GM20431 (cell line): ENCODE measurements around the gene PPIL4.
"Not testable (repeated sequence)": the region's sequence is repeated elsewhere in the genome, so short reads cannot be mapped to it uniquely, and the experiment has no call there.

ENCODE experiments used
- in situ Hi-C: fragments of 300-500 bp; cut with MseI, MboI; formaldehyde crosslinking; loops from one replicate; pipeline ENCODE4 v1.15.0; 2020; ENCODE audit warnings: low sequenced_read_pairs; ENCODE audit not compliant: unreplicated experiment

The PPIL4 gene

DNA sequence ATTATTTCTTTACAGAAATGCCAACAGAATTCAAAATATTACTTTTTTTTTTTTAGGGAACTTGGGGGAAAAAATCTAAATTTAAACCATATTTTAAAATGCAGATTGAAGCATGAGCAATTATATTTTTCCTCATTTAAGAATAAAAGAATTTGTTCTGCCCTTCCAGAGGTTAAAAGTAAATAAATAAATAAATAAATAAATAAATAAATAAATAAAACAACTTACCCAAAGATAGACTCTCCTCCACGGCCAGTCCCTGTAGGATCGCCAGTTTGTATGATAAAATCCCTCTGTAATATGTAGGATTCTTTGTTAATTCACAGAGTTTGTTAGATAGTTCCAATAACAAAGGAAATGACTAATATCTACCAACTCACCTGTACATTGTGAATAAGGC lies 4.7 kb downstream of the PPIL4 start:
- in situ Hi-C loops: no loop called here

DNA sequence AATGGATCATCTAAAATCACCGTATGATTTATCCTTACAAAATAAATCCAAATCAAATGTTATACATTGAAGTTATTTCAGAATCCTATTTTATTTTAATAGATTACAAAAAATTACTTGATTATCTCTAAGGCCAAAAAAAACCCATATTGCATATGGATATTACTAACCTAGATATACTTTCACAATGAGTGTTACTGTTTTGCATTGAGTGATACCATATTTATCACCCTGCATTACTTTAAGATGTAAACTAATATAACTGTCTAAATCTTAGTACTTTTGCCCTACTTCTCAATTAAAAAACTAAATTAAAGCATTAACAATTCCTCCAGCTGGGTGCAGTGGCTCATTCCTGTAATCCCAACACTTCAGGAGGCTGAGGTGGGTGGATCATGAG lies 11.1 kb downstream of the PPIL4 start:
- in situ Hi-C loops: no loop called here

- in situ Hi-C loops: no loop called here
Measured at GRCh38 chr6:149529650-149530049, 16.2 kb downstream of the PPIL4 start.

DNA sequence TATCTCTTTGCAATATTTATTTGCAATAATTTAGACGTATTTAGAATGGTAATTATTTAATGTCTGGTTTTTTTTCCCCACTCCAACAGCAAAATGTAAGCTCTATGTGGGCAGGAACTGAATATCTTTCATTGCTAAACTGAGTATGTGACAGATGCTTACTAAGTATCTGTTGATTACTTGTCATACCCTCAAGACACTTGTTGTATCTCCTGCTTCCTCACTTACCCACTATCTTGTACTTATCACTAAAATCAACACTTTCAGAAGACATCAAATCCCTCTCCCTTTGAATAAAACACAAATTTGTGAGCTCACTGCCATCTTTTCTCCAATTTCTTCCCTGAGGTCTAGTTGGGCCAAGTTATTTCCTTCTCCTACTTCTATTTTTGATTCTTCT lies 30.3 kb downstream of the PPIL4 start:
- in situ Hi-C loops: no loop called here

DNA sequence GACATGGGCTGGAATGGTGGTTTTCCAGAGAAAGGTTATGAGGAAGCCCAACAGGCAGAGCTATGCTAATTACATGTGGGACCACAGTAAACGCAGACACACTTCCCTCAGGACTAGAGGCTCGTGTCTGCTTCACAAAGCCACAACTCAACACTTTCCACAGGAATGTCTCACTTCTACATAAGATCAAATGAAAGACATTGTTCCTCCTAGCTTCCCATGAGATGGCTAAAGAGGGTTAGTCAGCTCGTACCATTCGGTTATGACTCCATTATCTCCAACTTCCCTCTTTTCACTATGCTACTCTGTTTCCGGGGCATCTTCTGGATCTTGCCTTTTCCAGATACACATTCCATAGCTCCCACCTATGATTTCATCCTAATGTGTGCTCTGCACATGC lies 31.9 kb downstream of the PPIL4 start:
- in situ Hi-C loops: no loop called here

- in situ Hi-C loops: no loop called here
Measured at GRCh38 chr6:149510793-149511512, 34.9 kb downstream of the PPIL4 start.

DNA sequence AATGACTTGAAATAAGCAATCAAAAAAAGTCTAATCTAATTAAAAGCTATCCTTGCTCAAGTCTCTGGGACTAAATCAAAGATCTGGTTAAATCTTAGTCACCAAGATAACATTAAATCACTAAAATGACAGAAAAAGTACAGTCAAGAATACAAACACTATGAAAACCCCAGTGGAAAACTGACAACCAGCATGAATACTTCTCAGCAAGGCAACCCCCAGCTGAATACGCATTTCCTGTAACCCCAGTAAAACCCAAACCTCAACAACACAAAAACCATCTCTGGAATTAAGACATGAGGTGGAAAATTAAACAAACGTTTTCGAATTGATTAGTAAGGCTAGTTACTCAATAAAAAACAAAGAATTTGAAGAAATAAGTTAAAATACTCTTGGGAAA lies 37.4 kb downstream of the PPIL4 start:
- in situ Hi-C loops: no loop called here

DNA sequence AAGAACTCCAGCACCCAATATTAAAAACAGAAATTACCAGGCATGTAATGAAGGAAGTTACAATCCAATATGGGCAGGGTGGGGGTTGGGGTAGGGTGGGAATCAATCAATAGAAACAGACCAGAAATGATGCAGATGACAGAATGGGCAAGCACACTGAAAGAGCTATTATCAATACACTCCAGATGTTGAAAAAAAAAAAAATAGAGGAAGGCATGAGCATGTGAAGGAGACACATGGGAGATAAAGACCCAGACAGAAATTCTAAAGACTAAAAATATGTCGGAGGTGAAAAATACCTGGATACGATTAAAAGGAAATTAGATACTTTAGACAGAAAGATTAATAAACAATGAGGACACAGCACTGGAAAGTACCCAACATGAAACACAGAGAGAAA lies 42.0 kb downstream of the PPIL4 start:
- in situ Hi-C loops: no loop called here

DNA sequence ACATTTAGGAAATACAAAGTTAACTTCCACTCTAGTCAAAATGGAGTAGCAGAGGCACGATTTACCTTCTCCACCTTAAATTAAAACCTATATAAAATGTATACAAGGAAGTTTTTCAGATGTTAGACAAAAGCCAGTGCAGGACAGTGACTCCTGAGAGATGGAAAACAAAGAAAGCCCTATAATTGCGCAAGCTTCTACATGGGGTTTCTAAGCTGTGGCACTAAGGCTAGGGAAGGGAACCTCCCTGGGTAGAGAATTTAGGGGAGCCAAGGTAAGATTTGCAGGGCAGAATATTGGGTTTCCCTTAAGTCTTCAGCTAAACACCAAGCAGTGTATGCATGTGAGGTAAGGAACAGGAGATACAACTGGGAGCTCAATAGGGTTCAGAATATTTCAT lies 42.6 kb downstream of the PPIL4 start:
- in situ Hi-C loops: no loop called here

- in situ Hi-C loops: no loop called here
Measured at GRCh38 chr6:149501768-149502167, 44.1 kb downstream of the PPIL4 start.

GRCh38 chr6:149501201-149501600 lies 44.6 kb downstream of the PPIL4 start:
- in situ Hi-C loops: no loop called here

DNA sequence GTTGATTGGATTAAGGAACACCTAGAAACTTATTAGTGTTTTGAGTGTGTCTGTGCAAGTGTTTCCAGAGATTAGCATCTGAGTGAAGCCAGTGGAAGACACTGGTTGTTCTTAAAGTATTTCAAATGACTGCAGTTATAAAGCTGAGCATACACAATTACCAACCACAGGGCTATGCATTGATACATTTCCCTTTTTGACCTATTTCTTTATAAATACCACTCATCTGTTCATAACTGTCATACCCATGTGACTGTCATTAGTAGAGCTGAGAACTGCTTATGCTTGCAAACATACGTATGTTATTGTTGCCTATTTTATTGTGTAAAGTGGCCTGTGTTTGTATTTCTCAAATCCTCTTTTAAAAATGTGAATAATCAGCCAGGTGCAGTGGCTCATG lies 45.7 kb downstream of the PPIL4 start:
- in situ Hi-C loops: no loop called here

GRCh38 chr6:149499066-149499465 lies 46.8 kb downstream of the PPIL4 start:
- in situ Hi-C loops: no loop called here

- in situ Hi-C loops: no loop called here
Measured at GRCh38 chr6:149497365-149497764, 48.5 kb downstream of the PPIL4 start.

- in situ Hi-C loops: not testable (repeated sequence)
Measured at GRCh38 chr6:149496597-149496996, 49.2 kb downstream of the PPIL4 start.

DNA sequence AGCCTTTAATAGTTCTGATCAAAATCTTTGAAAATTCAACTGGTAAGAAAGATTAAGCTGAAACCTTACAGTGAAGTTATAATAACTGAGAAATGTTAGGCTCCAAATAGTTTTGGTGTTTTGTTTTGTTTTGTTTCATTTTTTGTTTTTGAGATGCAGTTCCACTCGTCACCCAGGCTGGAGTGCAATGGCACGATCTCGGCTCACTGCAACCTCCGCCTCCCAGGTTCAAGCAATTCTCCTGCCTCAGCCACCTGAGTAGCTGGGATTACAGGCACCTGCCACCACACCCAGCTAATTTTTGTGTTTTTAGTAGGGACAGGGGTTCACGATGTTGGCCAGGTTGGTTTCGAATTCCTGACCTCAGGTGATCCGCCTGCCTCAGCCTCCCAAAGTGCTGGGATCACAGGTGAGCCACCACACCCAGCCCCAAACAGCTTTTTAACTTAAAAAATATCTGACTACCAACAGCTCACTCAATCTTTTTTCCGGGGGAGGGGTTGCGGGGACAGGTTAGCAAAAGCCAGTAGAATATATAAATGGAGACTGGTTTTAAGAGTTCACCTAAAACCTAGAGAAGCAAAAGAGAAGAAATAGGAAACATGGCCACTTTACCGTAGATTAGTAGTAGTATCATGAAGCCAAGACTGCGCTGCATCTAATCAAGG lies 50.4 kb downstream of the PPIL4 start:
- in situ Hi-C loops: not testable (repeated sequence)

GRCh38 chr6:149494810-149495209 lies 51.0 kb downstream of the PPIL4 start:
- in situ Hi-C loops: not testable (repeated sequence)

DNA sequence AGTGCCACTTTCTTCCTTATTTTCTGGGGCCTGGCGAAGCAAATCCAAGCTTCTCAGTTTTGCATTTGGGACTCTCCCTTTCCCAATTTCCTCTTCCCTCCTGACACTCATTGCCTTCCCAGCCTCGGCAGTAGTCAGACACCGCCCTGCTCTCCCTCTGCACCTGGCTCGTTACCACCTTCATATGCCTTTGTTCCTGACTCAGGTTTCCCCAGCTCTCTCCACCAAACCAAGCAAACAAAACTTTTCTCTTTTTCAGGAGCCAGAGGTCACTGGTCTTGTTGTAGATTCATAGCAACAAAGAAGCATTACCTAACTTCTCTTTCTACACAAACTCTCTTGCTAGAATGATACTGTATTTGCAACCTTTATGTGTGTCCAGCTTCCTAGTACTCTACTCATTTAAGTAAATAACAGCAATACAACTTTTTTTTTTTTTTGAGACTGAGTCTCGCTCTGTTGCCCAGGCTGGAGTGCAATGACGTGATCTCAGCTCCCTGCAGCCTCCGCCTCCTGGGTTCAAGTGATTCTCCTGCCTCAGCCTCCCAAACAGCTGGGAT lies 52.0 kb downstream of the PPIL4 start:
- in situ Hi-C loops: no loop called here

- in situ Hi-C loops: no loop called here
Measured at GRCh38 chr6:149492798-149493343, 53.0 kb downstream of the PPIL4 start.

GRCh38 chr6:149489967-149490366 lies 55.9 kb downstream of the PPIL4 start:
- in situ Hi-C loops: no loop called here

DNA sequence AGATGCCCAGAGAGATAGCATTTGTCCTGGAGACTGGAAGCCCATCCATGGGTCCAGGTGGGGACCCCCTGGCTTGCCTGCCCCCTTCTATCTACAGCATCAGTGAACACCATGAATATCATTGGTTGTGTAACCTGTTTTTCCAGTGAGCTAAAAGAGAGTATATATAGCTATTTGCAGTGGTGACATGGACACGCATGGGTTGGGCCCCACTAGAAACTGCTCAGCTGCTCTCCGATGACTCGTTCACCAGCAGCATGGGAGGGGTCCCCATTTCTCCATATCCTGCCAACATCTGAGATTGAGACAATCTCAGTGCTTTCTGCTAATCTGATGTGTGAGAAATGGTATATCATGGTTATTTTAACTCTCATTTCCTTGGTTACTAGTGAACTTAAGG lies 57.0 kb downstream of the PPIL4 start:
- in situ Hi-C loops: no loop called here
